ENCODE results near the gene TTLL3. TPM values are rescaled to one million over a fixed set of nuclear protein-coding genes. Genes with fewer than 3 reads are reported as not detected.

Gene TTLL3
- total RNA-seq, 2 experiments from 2014 or later = 51.1 to 55.3 TPM

DNA sequence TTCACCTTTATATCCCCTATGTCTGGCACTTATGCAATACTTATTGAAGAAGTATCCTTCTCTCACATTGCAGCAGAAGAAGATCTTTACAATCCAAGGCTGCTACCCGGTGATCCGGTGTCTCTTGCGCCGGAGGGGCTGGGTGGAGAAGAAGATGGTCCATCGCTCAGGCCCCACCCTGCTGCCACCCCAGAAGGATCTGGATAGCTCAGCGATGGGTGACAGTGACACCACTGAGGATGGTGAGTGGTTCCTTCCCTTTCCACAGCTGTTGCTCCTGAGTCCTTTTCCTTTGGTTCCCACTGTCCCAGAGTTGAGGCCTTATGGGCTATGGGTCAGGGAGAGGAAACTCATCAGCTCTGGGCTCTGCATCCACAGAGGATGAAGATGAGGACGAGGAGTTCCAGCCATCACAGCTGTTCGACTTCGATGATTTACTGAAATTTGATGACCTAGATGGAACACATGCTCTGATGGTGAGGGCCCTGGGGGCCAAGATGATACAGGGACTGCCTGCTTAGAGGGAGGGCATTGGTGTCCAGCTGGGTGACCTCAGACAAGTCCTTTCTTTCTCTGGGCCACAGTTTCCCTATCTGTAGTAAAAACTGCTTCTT lies 2.9 kb downstream of the TTLL3 start:
- Mint-ChIP-seq H3K4me3 (no peak overlapping the region), H3K27me3 (no peaks in the 10 kb centered on the region), H3K36me3 (ENCODE audit: low read depth) (peaks cover 28% of the 10 kb centered on the region), H3K4me1 (peaks cover 33% of the 10 kb centered on the region), H3K9me3 (no peaks in the 10 kb centered on the region), H3K27ac (no peak overlapping the region)
- DNase-seq = no peak
- CTCF ChIA-PET = interaction anchor here (1.1 to 1.8 kb wide), 3 partner anchors 9 to 119 kb away, joined by 3 to 7 read pairs (median 5); no protein-coding TSS in a partner anchor
- POLR2A ChIA-PET = interaction anchor here (0.6 kb wide), 1 partner anchor 125 kb away, joined by 3 read pairs; no protein-coding TSS in a partner anchor

DNA sequence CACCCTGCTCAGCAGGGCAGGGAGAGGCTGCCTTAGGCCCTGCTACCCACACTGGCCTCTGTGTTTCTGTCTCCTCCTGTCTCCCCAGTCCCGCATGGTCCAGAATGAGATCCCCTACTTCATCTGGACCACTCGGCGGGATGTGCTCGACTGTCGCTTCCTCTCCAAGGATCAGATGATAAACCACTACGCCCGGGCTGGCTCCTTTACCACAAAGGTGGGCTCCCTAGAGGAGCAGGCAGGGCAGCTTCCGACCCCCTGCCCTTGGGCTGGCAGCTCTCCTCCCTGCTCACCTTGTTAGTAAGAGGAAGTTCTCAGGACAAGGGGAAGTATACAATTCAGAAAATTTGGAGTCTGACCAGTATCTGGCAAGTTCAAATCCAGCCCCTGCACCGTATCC lies 5.9 kb downstream of the TTLL3 start:
- Mint-ChIP-seq H3K27me3 (no peaks in the 10 kb centered on the region), H3K27ac (no peak overlapping the region)
- POLR2A ChIA-PET = no interaction called here

DNA sequence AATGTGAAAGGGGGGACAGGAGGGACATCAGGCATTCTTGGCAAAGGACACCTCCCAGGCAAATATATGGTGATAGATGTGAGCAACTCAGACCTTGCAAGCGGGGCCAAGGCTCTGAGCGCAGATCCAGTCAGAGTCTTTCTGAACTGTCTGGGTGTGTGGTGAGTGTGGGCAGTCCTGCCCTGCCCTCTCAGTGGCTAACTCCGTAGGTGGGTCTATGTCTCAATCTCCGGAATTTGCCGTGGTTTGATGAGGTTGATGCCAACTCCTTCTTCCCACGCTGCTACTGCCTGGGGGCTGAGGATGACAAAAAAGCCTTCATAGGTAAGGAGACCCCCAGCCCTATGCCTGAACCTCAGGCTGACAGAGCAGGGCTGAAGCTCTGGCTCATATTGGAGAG lies 7.4 kb downstream of the TTLL3 start:
- no peaks in the 10 kb centered on the region for H3K27me3 Mint-ChIP-seq
- no peak for DNase-seq
- H3K27ac Mint-ChIP-seq = no peak overlapping the region
- H3K9me3 Mint-ChIP-seq = no peaks in the 10 kb centered on the region
- CTCF ChIA-PET = no interaction called here
- no peak overlapping the region for H3K4me3 Mint-ChIP-seq
- POLR2A ChIA-PET = no interaction called here
- peaks cover 12% of the 10 kb centered on the region for H3K36me3 Mint-ChIP-seq (ENCODE audit: low read depth)
- no peaks in the 10 kb centered on the region for H3K4me1 Mint-ChIP-seq

More for the DNA sequence above, 5.9 kb downstream of the TTLL3 start:
- H3K9me3 Mint-ChIP-seq = no peaks in the 10 kb centered on the region
- peaks cover 7% of the 10 kb centered on the region for H3K4me1 Mint-ChIP-seq
- H3K4me3 Mint-ChIP-seq = no peak overlapping the region
- CTCF ChIA-PET = interaction anchor here (0.6 to 1.0 kb wide), 2 partner anchors 15 to 239 kb away, joined by 3 to 5 read pairs; no protein-coding TSS in a partner anchor
- no peak for DNase-seq
- H3K36me3 Mint-ChIP-seq (ENCODE audit: low read depth) = peaks cover 21% of the 10 kb centered on the region

DNA sequence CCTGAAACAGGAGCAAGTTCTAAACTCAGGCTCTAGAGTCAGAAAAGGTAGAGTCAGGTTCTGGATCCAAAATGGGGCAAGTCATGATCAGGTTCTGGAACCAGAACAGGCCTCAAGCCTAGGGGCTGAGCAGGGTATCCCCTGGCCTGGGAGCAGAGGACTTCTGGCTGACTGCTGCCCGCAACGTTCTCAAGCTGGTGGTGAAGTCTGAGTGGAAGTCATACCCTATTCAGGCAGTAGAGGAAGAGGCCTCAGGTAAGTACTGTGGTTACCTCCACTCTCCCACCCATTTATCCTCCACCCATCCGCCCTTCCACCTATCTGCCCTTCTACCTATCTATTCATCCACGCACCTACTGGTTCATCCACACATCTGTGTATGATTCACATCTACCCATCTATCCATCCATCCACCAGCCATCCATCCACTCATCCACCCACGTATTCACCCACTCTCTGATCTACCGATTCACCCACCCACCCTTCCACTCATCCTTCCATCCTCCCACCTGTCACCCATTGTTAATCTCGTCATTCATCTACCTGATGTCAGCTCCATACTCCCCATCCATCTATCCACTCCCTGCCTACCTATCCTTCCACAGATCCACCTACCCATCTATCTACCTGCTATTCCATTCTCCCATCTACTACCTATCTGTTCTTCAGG lies 8.7 kb downstream of the TTLL3 start:
- no peak for DNase-seq
- Mint-ChIP-seq H3K4me3 (no peak overlapping the region), H3K9me3 (no peaks in the 10 kb centered on the region), H3K27ac (no peak overlapping the region), H3K36me3 (ENCODE audit: low read depth) (peaks cover 8% of the 10 kb centered on the region), H3K27me3 (no peaks in the 10 kb centered on the region), H3K4me1 (no peaks in the 10 kb centered on the region)
- POLR2A ChIA-PET = interaction anchor here (0.7 kb wide), 1 partner anchor 12 kb away, joined by 3 read pairs; no protein-coding TSS in a partner anchor
- CTCF ChIA-PET = interaction anchor here (1.0 to 1.6 kb wide), 2 partner anchors 11 to 22 kb away, joined by 3 to 4 read pairs; no protein-coding TSS in a partner anchor

GRCh38 chr3:9820543-9820942 lies 10.5 kb downstream of the TTLL3 start:
- Mint-ChIP-seq H3K36me3 (ENCODE audit: low read depth) (peaks cover 8% of the 10 kb centered on the region), H3K27me3 (no peaks in the 10 kb centered on the region), H3K9me3 (no peaks in the 10 kb centered on the region), H3K4me1 (no peaks in the 10 kb centered on the region), H3K27ac (no peak overlapping the region), H3K4me3 (no peak overlapping the region)
- CTCF ChIA-PET = interaction anchor here (0.9 to 1.6 kb wide), 3 partner anchors 11 to 485 kb away, joined by 3 to 8 read pairs (median 4); no protein-coding TSS in a partner anchor
- POLR2A ChIA-PET = no interaction called here
- DNase-seq = no peak

GRCh38 chr3:9820946-9821345 lies 10.9 kb downstream of the TTLL3 start:
- no peaks in the 10 kb centered on the region for H3K27me3 Mint-ChIP-seq
- DNase-seq = no peak
- H3K27ac Mint-ChIP-seq = no peak overlapping the region
- H3K36me3 Mint-ChIP-seq (ENCODE audit: low read depth) = peaks cover 8% of the 10 kb centered on the region
- H3K4me1 Mint-ChIP-seq = no peaks in the 10 kb centered on the region
- POLR2A ChIA-PET = interaction anchor here (0.6 kb wide), 1 partner anchor 121 kb away, joined by 6 read pairs; no protein-coding TSS in a partner anchor
- CTCF ChIA-PET = interaction anchor here (1.1 kb wide), 2 partner anchors 11 to 13 kb away, joined by 7 to 8 read pairs; no protein-coding TSS in a partner anchor
- H3K9me3 Mint-ChIP-seq = no peaks in the 10 kb centered on the region
- no peak overlapping the region for H3K4me3 Mint-ChIP-seq

- Mint-ChIP-seq H3K4me3 (no peak overlapping the region), H3K27ac (no peak overlapping the region), H3K9me3 (no peaks in the 10 kb centered on the region), H3K4me1 (peaks cover 6% of the 10 kb centered on the region), H3K36me3 (ENCODE audit: low read depth) (no peaks in the 10 kb centered on the region), H3K27me3 (no peaks in the 10 kb centered on the region)
- no peak for DNase-seq
- ChIA-PET CTCF (interaction anchor here (0.5 to 0.6 kb wide), 2 partner anchors 26 to 76 kb away, joined by 3 to 4 read pairs; no protein-coding TSS in a partner anchor), POLR2A (no interaction called here)
These were observed 15.5 kb downstream of the TTLL3 start for GRCh38 chr3:9825451-9826040.

DNA sequence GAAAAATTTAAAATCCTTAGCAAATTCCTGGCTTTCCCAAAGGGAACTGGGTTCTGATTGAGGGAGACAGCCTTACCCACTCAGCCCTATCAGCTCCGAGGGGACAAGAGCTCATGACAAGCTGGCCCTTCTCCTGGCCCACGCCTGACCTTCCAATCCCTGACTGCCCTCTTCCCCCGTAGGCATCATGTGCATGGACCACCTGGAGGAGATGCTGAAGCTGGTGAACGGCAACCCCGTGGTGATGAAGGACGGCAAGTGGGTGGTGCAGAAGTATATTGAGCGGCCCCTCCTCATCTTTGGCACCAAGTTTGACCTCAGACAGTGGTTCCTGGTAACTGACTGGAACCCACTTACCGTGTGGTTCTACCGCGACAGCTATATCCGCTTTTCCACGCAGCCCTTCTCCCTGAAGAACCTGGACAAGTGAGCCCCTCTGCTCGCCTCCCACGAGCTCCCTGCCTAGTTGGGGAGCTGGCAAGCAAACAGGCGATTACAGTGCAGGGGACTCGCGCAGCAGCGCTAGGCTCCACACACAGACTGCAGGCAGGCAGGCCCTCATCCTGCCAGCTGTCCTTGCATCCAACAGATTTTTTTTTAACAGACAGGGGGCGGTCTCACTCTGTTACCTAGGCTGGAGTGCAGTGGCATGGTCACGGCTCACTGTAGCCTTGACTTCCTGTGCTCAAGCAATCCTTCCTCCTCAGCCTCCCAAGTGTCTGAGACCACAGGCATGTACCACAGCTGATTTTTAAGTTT lies 16.9 kb downstream of the TTLL3 start:
- Mint-ChIP-seq H3K27me3 (no peaks in the 10 kb centered on the region), H3K27ac (no peak overlapping the region), H3K4me3 (no peak overlapping the region), H3K4me1 (peaks cover 12% of the 10 kb centered on the region), H3K36me3 (ENCODE audit: low read depth) (peaks cover 6% of the 10 kb centered on the region), H3K9me3 (no peaks in the 10 kb centered on the region)
- CTCF ChIA-PET = interaction anchor here (0.5 to 1.4 kb wide), 10 partner anchors 9 to 855 kb away, joined by 3 to 7 read pairs (median 3); no protein-coding TSS in a partner anchor
- peak; percentile 47 for DNase-seq
- POLR2A ChIA-PET = no interaction called here

DNA sequence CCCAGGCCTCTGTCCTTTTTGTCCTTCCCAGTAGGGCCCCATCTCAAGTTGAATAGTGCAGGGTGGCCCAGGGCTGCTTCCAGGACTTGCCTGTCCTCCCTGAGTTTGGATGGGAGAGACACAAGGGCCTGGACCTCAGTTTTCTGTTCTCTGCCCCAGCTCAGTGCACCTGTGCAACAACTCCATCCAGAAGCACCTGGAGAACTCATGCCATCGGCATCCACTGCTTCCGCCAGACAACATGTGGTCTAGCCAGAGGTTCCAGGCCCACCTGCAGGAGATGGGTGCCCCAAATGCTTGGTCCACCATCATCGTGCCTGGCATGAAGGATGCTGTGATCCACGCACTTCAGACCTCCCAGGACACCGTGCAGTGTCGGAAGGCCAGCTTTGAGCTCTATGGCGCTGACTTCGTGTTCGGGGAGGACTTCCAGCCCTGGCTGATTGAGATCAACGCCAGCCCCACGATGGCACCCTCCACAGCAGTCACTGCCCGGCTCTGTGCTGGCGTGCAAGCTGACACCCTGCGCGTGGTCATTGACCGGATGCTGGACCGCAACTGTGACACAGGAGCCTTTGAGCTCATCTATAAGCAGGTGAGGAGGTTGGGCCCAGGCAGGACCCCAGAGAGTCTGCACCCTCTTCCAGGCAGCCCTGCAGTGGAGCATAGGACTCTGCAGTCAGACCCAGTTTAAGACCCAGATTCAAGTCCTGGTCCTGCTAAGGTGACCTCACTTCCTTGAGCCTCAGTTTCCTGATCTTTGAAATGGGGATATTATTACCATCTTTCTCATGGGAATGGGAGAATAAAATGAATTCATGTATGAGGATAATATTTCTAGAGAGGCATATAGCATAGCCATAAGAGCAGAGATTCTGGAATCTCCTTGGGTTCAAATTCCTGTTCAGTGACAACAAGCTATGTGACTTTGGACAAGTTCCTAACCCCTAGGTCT lies 19.0 kb downstream of the TTLL3 start:
- no peak overlapping the region for H3K27ac Mint-ChIP-seq
- no peaks in the 10 kb centered on the region for H3K27me3 Mint-ChIP-seq
- H3K4me1 Mint-ChIP-seq = peaks cover 12% of the 10 kb centered on the region
- no peak overlapping the region for H3K4me3 Mint-ChIP-seq
- no peaks in the 10 kb centered on the region for H3K9me3 Mint-ChIP-seq
- H3K36me3 Mint-ChIP-seq (ENCODE audit: low read depth) = peaks cover 11% of the 10 kb centered on the region
- CTCF ChIA-PET = interaction anchor here (0.8 to 1.0 kb wide), 2 partner anchors 8 to 10 kb away, joined by 3 to 4 read pairs; no protein-coding TSS in a partner anchor
- POLR2A ChIA-PET = no interaction called here
- no peak for DNase-seq

- peaks cover 12% of the 10 kb centered on the region for H3K4me1 Mint-ChIP-seq
- no peak overlapping the region for H3K27ac Mint-ChIP-seq
- H3K27me3 Mint-ChIP-seq = no peaks in the 10 kb centered on the region
- ChIA-PET POLR2A (no interaction called here), CTCF (interaction anchor here (0.7 to 1.6 kb wide), 3 partner anchors 11 to 458 kb away, joined by 3 to 8 read pairs (median 3); no protein-coding TSS in a partner anchor)
- H3K4me3 Mint-ChIP-seq = no peak overlapping the region
- no peaks in the 10 kb centered on the region for H3K9me3 Mint-ChIP-seq
- peaks cover 28% of the 10 kb centered on the region for H3K36me3 Mint-ChIP-seq (ENCODE audit: low read depth)
- no peak for DNase-seq
These were observed 21.2 kb downstream of the TTLL3 start for GRCh38 chr3:9831253-9831652.

- H3K4me3 Mint-ChIP-seq = no peak overlapping the region
- no peaks in the 10 kb centered on the region for H3K27me3 Mint-ChIP-seq
- DNase-seq = no peak
- H3K27ac Mint-ChIP-seq = no peak overlapping the region
- peaks cover 28% of the 10 kb centered on the region for H3K36me3 Mint-ChIP-seq (ENCODE audit: low read depth)
- POLR2A ChIA-PET = no interaction called here
- no peaks in the 10 kb centered on the region for H3K9me3 Mint-ChIP-seq
- peaks cover 7% of the 10 kb centered on the region for H3K4me1 Mint-ChIP-seq
- CTCF ChIA-PET = no interaction called here
These were observed 23.0 kb downstream of the TTLL3 start for GRCh38 chr3:9833078-9833477.

All from activated CD4-positive, alpha-beta T cell treated with anti-CD3 and anti-CD28 coated beads, Interleukin-2, amount 10 ng/mL, durations not matched to agents 7 days and 5 days (primary cell).